NAMALWA (cell line): ENCODE results near the gene SLC16A6.
A peak's percentile ranks its signal among the peaks of the same experiment; 100 is the strongest.
"Not testable (repeated sequence)": the region's sequence is repeated elsewhere in the genome, so short reads cannot be mapped to it uniquely, and the experiment has no call there.

Experiments
- DNase-seq: peaks from one replicate; pipeline ENCODE4 v3.0.0-alpha.2; 2015; ENCODE audit warnings: low spot score

SLC16A6 gene, protein sequence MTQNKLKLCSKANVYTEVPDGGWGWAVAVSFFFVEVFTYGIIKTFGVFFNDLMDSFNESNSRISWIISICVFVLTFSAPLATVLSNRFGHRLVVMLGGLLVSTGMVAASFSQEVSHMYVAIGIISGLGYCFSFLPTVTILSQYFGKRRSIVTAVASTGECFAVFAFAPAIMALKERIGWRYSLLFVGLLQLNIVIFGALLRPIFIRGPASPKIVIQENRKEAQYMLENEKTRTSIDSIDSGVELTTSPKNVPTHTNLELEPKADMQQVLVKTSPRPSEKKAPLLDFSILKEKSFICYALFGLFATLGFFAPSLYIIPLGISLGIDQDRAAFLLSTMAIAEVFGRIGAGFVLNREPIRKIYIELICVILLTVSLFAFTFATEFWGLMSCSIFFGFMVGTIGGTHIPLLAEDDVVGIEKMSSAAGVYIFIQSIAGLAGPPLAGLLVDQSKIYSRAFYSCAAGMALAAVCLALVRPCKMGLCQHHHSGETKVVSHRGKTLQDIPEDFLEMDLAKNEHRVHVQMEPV

DNA sequence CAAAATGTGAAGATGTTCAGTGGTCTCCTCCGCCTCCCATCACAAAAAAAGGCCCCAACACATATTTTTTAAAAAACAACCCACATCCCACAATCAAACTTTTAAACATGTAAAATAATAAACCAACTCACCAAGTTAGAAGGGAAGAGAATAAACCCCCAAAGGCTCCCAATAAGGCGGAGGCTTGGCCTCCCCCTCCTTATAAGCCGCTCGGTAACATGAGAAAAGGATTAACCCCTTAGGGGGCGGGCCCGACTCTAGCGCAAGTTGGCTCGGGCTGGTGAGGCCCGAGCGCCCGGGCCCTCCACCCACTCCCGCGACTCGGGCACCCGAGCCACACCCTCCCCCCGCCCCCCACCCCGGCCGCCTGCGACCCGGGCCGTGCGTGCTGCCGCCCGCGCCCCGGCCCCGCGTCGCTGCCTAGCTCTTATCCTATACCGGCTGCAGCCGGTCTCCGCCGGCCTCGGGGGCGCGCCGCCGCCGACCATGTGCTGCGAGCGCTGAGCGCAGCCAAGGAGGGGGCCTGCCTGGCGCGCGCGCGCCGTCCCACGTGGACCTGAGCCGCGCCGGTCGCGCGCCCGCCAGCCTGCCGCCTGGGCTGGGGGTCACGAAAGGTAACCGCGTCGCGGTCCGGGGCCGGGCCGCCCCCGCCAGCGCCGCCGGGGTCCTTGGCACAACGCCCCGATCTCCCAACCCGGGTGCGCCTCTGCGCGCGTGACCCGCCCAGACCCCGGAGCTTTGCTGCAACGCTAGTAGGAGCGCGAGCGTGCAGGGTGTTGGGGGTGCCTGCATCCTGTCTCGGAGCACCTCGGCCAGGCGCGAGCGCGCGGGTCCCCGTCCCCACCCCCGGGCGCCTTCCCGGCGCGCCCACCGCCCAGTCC lies at the start of gene SLC16A6, which contains the start of gene ARSG:
Gene SLC16A6, minus strand, starts transcription at position 173 of the 881 bp plus-strand sequence. CDS start 12,807 bp downstream, outside the sequence.
Gene ARSG, plus strand, starts transcription at position 541 of the 881 bp plus-strand sequence. CDS start 15,999 bp downstream, outside the sequence.
- peak; percentile 86 for DNase-seq

DNA sequence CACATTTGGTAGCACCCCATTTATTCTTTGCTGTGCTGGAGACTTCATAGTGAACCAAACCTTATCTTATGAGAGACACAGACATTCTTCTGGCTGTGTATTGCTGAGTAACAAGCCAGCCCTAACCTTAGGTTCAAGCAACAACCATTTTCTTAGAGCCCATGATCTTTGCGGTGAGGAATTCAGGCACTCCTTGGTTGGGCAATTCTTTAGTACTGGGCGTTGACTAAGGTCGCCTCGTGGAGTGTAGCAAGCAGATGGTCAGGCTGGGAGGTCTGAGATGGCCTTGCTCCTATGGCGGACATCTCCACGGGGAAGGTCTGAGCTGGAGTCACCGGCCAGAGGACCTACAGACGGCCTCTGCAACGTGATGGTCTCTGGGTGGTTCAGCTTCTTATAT lies 43.5 kb upstream of the SLC16A6 start:
- no peak for DNase-seq

DNA sequence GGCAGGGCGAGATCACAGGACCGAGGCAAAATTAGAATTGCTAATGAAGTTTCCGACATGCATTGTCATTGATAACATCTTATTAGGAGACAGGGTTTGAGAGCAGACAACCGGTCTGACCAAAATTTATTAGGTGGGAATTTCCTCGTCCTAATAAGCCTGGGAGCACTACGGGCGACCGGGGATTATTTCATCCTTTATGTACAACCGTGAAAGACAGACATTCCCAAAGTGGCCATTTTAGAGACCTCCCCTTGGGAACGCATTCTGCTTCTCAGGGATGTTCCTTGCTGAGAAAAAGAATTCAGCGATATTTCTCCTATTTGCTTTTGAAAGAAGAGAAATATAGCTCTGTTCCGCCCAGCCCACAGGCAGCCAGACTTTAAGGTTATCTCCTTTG lies 41.0 kb upstream of the SLC16A6 start:
- not testable (repeated sequence) for DNase-seq

DNA sequence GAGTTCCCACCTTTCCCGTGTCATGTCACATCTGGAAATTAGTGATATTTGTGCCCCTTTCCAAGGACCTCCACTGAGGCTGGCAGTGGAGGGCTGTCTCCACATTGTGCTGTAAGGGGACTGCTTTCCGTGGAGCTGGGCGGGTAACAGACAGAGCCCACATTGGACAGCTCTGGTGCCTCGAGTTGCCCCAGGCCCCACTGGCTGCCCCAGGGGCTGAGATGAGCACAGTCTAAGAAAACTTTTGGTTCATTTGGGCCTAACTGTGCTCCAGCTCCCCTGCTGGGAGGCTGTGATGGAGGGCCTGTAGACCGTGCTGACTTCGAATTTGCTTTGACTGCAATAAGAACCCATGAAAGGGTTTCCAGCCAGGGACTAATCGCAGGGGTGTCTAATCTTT lies 38.4 kb upstream of the SLC16A6 start:
- DNase-seq: no peak

DNA sequence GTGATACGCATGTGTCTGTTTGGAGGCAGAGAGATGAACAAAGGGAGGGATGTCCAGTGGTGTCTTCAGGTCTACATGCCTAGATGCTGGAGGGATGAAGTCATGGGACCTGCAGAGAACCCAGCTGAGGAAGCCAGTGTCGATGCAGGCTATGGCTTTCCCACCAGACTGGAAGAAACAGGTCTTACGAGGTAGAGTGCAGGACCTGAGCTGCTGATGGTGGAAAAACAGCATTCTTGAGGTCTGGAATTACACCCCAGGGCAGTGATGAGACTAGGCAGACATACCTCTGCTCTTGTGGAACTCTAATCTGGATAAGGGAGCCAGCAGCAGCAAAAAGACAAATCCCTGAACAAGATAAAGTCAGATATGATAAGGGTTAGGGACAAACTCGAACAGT lies 37.7 kb upstream of the SLC16A6 start:
- DNase-seq: no peak

DNA sequence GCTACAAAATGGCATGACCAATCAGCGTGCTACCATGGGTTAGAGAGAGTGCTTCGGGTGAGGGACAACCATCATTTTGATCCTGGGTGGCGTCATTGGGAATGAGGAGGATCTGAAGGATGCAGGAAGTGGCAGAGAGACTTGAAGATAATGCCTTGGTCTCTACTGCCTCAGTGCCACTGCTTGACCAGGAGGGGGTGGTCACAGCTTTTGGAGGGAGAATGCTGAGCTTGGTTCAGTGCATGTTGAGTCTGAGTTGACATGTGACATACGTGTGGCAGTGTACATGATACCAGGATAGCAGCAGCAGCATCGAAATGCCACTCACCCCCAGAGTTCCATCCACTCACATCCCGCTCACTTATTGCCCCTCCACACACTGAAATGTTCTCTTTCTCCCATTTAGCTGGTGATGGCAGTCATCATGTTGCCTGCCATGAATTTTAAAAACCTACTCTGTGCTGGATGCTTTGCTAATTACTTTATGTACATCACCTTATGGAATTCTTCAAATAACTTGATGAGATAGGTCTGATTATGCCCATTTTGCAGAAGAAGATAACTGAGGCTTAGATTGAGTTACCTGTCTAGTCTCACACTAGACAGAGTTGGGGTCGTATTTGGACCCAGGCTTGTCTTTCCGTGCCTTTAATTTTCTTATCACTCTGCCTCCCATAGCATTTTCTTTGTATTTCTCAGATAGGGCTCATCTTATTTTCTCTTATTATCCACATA lies 37.1 kb upstream of the SLC16A6 start:
- DNase-seq: no peak

DNA sequence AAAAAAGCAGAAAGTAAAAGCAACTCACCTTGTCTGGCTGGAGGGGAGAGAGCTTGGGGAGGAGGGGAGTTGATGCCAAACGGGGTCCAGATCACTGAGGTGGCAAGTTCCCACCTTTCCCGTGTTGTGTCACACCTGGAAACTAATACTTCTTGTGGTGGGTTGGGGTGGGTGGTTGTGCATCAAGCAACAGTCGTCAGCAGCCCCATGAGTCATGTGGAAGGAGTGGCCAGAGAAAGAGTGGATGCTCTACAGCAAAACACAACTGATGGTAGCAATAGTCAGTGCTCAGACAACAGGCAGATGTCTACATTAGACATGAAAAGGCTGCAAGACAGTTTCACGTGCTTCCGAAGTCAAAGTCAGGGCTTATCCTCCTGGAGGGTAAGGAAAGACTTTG lies 35.8 kb upstream of the SLC16A6 start:
- DNase-seq: no peak

DNA sequence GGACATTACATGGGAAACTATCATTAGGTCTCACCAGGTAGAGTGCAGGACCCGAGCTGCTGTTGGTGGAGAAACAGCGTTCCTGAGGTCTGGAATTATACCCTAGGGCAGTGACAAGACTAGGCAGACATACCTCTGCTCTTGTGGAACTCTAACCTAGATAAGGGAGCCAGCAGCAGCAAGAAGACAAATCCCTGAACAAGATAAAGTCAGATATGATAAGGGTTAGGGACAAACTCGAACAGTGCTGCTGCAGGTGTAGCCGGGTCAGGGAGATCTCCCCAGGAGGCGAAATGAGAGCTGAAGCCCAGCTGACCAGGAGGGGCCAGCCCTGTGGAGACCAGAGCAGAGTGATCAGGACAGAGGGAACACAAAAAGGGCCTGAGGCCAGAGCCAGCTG lies 35.0 kb upstream of the SLC16A6 start:
- DNase-seq: no peak

DNA sequence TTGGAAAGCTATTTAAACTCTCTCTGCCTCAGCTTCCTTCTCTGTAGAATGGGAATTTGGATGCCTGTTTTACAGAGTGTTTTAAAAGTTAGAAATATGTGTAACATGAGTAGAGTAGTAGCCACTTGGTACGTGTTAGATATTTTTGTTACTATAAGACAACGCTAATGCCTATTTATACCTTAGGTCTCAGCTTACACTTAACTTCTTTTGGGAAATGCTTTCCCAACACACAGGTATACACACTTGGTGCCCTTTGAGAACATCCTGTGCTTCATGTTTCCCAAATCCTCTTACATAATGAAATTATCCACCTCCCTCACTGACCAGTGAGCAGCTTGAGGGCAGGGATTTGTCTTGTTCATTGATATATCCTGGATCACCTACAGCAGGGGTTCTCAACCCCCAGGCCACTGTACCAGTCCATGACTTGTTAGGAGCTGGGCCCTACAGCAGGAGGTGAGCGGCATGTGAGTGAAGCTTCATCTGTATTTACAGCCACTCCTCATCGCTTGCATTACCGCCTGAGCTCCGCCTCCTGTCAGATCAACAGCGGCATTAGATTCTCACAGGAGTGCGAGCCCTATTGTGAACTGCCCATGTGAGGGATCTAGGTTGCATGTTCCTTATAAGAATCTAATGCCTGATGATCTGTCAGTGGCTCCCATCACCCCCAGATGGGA lies 33.9 kb upstream of the SLC16A6 start:
- no peak for DNase-seq

DNA sequence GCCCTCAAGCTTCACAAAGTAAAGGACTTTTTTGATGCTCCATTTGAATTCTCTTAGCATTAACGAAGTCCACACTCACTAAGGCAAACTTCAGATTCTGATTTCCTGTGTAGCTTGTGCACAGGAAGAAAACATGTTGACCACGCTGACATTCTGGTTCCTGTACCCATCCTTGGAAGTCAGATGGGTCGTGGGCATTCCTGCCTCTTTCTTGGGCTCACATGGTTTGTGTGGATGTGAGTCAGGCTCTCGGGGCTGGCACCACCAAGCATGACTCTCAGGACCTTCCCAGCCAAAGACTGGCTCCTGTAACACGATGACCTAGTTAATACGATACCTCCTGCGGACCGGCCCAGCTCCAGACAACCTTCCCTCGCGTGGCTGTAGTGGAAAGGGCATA lies 33.2 kb upstream of the SLC16A6 start:
- no peak for DNase-seq

DNA sequence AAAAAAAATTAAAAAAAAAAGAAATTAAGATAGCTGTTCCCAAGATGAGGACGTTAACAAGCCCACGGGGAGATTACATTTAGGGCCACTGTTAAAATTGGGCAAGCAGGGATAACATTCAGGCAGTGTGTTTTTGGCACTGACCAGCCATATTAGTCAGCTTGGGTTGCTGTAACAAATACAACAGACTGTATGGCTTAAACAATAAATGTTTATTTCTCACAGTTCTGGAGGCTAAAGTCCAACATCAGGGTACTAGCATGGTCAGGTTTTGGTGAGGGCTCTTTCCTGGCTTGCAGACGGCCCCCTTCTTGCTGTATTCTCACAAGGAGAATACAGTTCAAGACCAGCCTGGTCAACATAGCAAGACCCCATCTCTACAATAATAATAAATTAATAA lies 31.7 kb upstream of the SLC16A6 start:
- DNase-seq: no peak

DNA sequence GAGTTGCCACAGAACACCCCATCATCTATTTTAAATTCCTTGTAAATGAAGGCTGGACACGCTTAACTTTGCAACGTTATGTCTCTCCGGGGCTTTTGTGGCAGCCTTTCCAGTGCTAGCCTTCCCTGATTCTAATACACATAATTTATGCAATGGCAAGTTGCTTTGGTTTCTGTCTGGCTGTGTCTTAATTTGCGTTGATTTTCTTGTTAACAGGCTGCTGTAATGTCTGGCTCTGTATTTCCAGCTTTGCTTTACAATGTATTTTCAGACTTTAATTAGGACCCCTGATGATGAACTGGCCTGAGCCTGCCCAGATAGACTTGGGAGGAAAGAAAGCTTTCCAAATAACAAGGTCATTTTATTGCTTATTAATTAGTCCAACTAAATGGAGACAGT lies 30.6 kb upstream of the SLC16A6 start:
- DNase-seq: no peak

DNA sequence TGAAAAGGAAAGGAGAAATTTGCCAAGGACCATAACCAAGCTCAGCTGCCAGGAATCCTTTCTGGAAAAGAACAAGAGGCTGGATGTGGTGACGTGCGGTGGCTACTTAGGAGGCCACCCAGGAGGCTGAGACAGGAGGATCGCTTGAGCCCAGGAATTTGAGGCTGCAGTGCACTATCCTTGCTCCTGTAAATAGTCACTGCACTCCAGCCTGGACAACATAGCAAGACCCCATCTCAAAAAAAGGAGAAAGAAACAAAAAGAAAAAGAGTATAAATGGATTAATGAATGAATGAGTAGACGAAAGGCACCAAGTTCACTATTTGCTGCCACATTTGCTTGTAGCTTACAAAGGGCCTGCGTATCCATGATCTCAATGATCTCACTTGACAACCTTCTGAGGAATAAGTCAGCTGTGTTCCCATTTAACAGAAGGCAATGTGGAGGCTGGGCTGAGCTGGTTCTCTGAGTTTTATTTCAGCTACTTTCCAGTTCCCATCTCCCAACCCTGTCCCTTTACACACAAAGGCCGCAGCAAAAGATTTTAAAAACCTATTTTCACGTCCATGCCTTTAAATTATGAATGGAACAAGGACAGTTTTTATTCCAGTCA lies 30.1 kb upstream of the SLC16A6 start:
- no peak for DNase-seq

DNA sequence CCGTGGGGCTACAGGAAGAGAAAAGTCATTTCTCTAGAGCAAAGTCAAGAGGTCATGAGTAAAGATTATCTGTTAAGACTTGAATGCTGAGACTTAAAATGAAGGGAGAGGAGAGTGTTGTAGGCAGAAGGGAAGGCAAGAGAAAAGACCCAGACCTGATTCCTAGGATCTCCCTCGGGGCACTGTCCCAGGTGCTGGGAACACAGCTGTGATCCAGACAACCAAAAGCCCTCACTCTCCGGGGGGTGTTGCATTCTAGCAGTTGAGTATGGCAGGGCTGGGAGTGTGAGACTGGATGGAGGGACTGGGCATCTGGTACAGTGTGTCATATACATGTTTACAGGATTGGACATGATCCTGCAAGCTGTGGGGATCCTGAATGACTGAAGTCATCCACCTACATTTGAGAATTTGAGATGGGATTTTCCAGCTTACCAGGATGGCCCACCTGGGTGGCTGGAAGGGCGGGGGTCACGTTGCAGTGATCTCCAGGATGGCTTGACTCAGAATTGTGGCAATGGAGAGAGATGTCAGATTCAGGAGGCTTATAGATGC lies 29.5 kb upstream of the SLC16A6 start:
- DNase-seq: no peak

DNA sequence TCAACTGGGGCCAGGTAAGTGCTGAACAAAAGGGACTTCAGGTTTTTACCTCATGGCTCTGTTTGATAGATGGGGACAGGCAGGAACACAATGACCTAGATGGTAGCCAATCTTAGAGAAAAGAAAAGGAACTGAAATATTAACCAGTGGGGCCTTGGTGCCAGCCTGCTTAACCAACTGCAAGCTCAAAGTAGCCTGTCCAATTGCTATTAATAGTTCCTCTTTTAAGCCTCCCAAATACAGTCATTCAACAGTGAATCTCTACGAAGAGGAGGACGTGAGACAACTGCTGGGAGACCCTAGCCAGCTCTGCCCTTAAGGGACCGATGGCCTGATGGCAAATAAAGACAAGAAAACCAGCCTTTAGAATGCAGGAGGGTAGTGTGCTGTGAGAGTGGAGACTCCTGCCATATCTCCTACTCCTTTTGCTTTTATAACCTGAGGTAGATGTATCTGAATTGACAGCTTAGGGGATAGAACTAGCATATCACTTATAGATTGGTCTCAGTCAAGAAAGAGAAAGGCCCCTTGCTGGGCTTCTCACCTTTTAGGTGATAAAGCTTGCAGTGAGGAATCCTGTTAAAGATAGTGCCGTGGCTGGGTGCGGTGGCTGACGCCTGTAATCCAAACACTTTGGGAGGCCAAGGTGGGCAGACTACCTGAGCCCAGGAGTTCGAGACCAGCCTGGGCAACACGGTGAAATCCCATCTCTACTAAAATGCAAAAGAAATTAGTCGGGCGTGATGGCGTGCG lies 28.7 kb upstream of the SLC16A6 start:
- DNase-seq: no peak

DNA sequence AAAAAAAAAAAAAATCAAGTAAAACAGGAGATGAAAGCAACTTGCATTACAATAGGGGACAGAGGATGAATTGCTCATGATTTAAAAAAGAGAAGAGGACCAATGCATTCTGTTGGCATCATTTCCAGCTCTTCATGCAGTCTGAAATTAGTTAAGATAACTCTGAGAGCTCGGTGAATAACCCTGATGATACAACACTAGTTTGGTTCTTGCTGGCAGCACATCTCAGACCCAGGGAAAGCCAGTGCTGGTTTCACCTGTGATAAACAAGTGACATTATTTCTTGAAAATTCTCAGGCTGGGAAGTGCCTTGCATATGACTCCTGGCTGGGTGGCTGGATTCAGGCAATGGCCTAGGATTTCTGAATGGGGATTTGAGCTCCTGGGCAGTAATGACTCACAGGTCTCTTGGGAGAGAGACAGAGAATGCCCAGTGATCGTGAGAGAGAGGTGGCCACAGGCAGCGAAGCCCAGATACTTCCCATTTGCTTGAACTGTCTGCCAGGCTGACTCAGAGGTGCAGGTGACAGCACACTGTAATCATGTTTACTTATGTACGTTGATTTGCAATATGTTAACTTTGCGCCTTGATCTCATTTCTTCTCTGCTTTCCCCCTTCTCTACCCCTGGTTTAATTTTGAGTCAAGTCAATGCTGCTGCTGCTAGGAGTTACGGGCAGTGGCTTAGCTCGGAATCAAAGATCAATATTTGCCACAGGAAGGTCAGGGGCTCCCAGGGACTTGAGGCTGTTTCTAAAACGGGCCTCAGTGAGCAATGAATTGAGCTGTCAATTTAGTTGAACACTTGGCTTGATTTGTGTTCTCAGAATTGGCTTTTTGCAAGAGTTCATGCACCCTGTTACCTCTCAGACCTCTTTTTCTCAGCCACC lies 27.4 kb upstream of the SLC16A6 start:
- no peak for DNase-seq

DNA sequence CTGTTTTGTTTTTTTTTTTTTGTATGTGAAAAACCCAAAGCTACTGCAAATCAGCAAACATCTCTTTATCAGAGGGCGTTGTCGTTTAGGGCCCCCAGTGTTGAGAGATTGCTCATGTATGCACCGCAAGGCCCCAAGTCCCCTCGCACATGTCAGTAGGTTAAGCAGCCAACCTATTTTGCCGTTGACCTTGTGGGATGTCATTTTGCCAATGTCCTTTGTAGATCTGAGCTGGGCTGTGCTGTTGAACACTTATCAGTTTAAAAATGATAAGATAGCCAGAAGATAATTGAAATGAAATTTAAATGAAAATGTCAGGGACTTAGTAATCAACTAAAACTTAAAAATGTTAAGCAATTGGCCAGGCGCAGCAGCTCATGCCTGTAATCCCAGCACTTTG lies 26.5 kb upstream of the SLC16A6 start:
- DNase-seq: no peak

DNA sequence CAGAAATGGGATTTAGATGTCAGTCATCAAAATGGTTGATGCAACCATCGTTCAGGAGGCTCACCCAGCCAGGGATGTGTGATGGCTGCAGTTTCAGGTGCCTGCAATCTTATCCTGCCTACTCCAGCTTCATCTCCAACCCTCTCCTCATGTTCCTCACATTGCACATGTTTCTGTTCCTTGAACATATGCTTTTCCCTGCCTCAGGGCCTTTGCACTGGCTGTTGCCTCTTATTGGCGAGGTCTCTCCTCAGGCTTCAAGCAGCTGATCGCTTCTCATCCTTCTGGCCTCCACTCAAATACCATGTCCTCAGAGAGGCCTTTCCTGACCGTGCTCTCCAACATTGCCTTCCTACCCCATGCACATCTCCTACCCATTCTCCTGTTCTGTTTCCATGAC lies 25.0 kb upstream of the SLC16A6 start:
- DNase-seq: no peak
